ENCODE measurements around the gene PI4KA. TPM values are rescaled to one million over a fixed set of nuclear protein-coding genes. Genes with fewer than 3 reads are reported as not detected.
"Not testable (repeated sequence)": the region's sequence is repeated elsewhere in the genome, so short reads cannot be mapped to it uniquely, and the experiment has no call there.

The PI4KA gene
- total RNA-seq, 6 experiments from 2014 or later, result 35.3 to 55.4 (median 47.7) TPM

- H3K36me3 ChIP-seq; H3K4me3 ChIP-seq; DNase-seq; H3K4me1 ChIP-seq; H3K9me3 ChIP-seq; H3K27me3 ChIP-seq; intact Hi-C loops (cut with DNase I): not testable (repeated sequence)
- peak in 2 of 4 donors; percentile 3 to 7 for ATAC-seq
- H3K27ac ChIP-seq, result peak overlapping the region in 1 of 3 donors; percentile 65
- TF ChIP-seq, protein P1, sequence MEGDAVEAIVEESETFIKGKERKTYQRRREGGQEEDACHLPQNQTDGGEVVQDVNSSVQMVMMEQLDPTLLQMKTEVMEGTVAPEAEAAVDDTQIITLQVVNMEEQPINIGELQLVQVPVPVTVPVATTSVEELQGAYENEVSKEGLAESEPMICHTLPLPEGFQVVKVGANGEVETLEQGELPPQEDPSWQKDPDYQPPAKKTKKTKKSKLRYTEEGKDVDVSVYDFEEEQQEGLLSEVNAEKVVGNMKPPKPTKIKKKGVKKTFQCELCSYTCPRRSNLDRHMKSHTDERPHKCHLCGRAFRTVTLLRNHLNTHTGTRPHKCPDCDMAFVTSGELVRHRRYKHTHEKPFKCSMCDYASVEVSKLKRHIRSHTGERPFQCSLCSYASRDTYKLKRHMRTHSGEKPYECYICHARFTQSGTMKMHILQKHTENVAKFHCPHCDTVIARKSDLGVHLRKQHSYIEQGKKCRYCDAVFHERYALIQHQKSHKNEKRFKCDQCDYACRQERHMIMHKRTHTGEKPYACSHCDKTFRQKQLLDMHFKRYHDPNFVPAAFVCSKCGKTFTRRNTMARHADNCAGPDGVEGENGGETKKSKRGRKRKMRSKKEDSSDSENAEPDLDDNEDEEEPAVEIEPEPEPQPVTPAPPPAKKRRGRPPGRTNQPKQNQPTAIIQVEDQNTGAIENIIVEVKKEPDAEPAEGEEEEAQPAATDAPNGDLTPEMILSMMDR (IDR thresholded peaks at IDR 0.05), result peak in 1 of 4 donors; percentile 23
- 24% methylated on average over 5 of the region's 11 CpGs for WGBS (ENCODE audit: insufficient coverage, low coverage, low lambda C conversion rate, missing lambda C conversion rate)
Measured at GRCh38 chr22:20707549-20708118, 151.0 kb downstream of the PI4KA start.

- H3K4me1 ChIP-seq; H3K36me3 ChIP-seq; H3K27me3 ChIP-seq; H3K9me3 ChIP-seq; H3K27ac ChIP-seq; intact Hi-C loops (cut with DNase I): not testable (repeated sequence)
- peak overlapping the region in 1 of 3 donors; percentile 21 for H3K4me3 ChIP-seq
- WGBS (ENCODE audit: insufficient coverage, low coverage, low lambda C conversion rate, missing lambda C conversion rate), result 0% methylated on average over 4 of the region's 79 CpGs
- DNase-seq, result peak in 1 of 3 donors; percentile 34
- ATAC-seq, result peak in 1 of 4 donors; percentile 0
Measured at GRCh38 chr22:20703816-20704609, 154.6 kb downstream of the PI4KA start.

- H3K4me1 ChIP-seq; H3K27ac ChIP-seq; H3K36me3 ChIP-seq; H3K9me3 ChIP-seq; intact Hi-C loops (cut with DNase I); H3K27me3 ChIP-seq: not testable (repeated sequence)
- no CpG with 5 or more reads among the region's 25 CpGs for WGBS (ENCODE audit: insufficient coverage, low coverage, low lambda C conversion rate, missing lambda C conversion rate)
- ATAC-seq (peak; percentile 44 to 63 (median 56)), DNase-seq (peak in 1 of 3 donors; percentile 74)
- H3K4me3 ChIP-seq, result peak overlapping the region; percentile 51 to 57 (median 51)
Measured at GRCh38 chr22:20703414-20703806, 155.2 kb downstream of the PI4KA start.

GRCh38 chr22:20702546-20703413, 155.8 kb downstream of the PI4KA start:
- H3K9me3 ChIP-seq; intact Hi-C loops (cut with DNase I); H3K4me1 ChIP-seq; H3K27me3 ChIP-seq; H3K36me3 ChIP-seq: not testable (repeated sequence)
- TF ChIP-seq POLR2A (IDR thresholded peaks at IDR 0.05), result peak; percentile 36
- TF ChIP-seq, protein P1 (IDR thresholded peaks at IDR 0.05), result peak in 2 of 4 donors; percentile 10 to 14
- peak overlapping the region in 2 of 3 donors; percentile 51 to 62 for H3K27ac ChIP-seq
- WGBS (ENCODE audit: insufficient coverage, low coverage, low lambda C conversion rate, missing lambda C conversion rate), result 2% methylated on average over 25 of the region's 64 CpGs
- DNase-seq, result peak; percentile 98 to 99 (median 98)
- peak overlapping the region; percentile 51 to 57 (median 51) for H3K4me3 ChIP-seq
- ATAC-seq, result peak; percentile 88 to 93 (median 90)

- H3K4me1 ChIP-seq; H3K27ac ChIP-seq; H3K27me3 ChIP-seq; H3K9me3 ChIP-seq; DNase-seq; intact Hi-C loops (cut with DNase I); H3K36me3 ChIP-seq: not testable (repeated sequence)
- peak overlapping the region; percentile 51 to 57 (median 51) for H3K4me3 ChIP-seq
- ATAC-seq, result peak in 2 of 4 donors; percentile 0 to 1
- WGBS (ENCODE audit: insufficient coverage, low coverage, low lambda C conversion rate, missing lambda C conversion rate), result no CpG with 5 or more reads among the region's 35 CpGs
Measured at GRCh38 chr22:20702175-20702545, 156.5 kb downstream of the PI4KA start.

DNA sequence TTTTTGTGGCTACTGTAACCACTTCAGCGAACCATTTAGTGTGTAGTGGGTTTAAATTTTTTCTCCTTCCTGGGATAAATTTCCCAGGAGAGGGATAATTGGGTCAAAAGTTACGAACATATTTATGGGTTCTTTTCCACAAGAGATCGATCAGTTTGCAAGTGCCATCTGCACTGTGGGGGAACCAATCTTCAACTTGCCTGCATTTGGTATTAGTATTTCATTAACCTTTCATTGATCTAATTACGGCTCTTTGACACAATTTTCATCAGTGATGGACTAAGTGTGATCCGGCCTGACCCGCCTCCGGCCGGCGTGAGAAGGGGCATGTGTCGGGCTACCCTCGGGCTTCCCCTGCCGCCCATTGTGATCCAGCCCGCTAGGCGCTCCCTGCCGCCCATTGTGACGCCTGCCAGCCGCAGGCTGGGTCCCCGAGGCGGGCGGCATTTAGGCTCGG, 156.9 kb downstream of the PI4KA start:
- H3K9me3 ChIP-seq; DNase-seq; intact Hi-C loops (cut with DNase I); H3K27ac ChIP-seq; H3K27me3 ChIP-seq; H3K4me1 ChIP-seq; H3K36me3 ChIP-seq; ATAC-seq: not testable (repeated sequence)
- H3K4me3 ChIP-seq, result peak overlapping the region; percentile 51 to 57 (median 51)
- WGBS (ENCODE audit: insufficient coverage, low coverage, low lambda C conversion rate, missing lambda C conversion rate), result 16% methylated on average over 12 of the region's 21 CpGs

- H3K36me3 ChIP-seq; H3K9me3 ChIP-seq; H3K27ac ChIP-seq; H3K4me3 ChIP-seq; H3K4me1 ChIP-seq; H3K27me3 ChIP-seq; ATAC-seq; DNase-seq; intact Hi-C loops (cut with DNase I): not testable (repeated sequence)
- WGBS (ENCODE audit: insufficient coverage, low coverage, low lambda C conversion rate, missing lambda C conversion rate), result 96% methylated on average over 13 of the region's 15 CpGs
Measured at GRCh38 chr22:20700347-20700746, 158.3 kb downstream of the PI4KA start.

- H3K27me3 ChIP-seq, DNase-seq, H3K27ac ChIP-seq, ATAC-seq, H3K4me3 ChIP-seq, H3K36me3 ChIP-seq, H3K4me1 ChIP-seq, H3K9me3 ChIP-seq: not testable (repeated sequence)
- intact Hi-C loops (cut with DNase I), result loop anchor here in 1 of 2 donors (10.0 kb wide), 1 partner anchor 95 kb away; no protein-coding TSS in a partner anchor
- 98% methylated on average over 7 of the region's 9 CpGs for WGBS (ENCODE audit: insufficient coverage, low coverage, low lambda C conversion rate, missing lambda C conversion rate)
Measured at GRCh38 chr22:20699856-20700255, 158.8 kb downstream of the PI4KA start.

All from right lobe of liver (tissue), 6 donors.